Stimulated activated CD4-positive, alpha-beta T cell treated with anti-CD3 and anti-CD28 coated beads, Interleukin-15, amount 100 ng/mL, for 48 hours (primary cell): ENCODE results near the gene TMC7.
"Not testable (repeated sequence)": the region's sequence is repeated elsewhere in the genome, so short reads cannot be mapped to it uniquely, and the experiment has no call there.

ENCODE experiments used
- DNase-seq, 2 donors: peaks; one replicate each; pipeline ENCODE4 v3.0.0-alpha.2; 2020; ENCODE audit warnings: low read depth in 2 of 2

The TMC7 gene

GRCh38 chr16:18983565-18984434, at the start of gene TMC7:
Gene TMC7 (plus strand): TSS chr16:18983934. CDS start chr16:18984064, 130 bp downstream.
- peak; percentile 1 to 27 for DNase-seq

GRCh38 chr16:18936727-18937340, 46.9 kb upstream of the TMC7 start:
- no peak for DNase-seq

GRCh38 chr16:18937390-18937789, 46.3 kb upstream of the TMC7 start:
- no peak for DNase-seq

- DNase-seq, result no peak
These were observed 44.7 kb upstream of the TMC7 start for GRCh38 chr16:18938986-18939385.

GRCh38 chr16:18941471-18941870, 42.3 kb upstream of the TMC7 start:
- no peak for DNase-seq

DNA sequence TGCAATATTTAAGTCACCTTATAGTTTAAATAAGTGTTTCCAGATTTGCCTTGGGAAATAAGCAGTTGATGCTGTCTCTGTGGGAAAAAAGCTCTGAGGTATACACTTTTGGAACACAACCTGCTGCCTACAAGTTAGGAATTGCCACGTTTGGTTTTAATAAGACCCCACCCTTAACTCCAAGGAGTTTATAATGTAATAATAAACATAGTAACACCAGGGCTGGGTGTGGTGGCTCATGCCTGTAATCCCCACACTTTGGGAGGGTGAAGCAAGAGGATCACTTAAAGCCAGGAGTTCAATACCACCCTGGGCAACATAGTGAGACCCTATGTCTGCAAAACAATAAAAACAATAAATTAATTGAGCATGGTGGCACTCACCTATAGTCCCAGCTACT, 41.7 kb upstream of the TMC7 start:
- DNase-seq, result no peak

DNA sequence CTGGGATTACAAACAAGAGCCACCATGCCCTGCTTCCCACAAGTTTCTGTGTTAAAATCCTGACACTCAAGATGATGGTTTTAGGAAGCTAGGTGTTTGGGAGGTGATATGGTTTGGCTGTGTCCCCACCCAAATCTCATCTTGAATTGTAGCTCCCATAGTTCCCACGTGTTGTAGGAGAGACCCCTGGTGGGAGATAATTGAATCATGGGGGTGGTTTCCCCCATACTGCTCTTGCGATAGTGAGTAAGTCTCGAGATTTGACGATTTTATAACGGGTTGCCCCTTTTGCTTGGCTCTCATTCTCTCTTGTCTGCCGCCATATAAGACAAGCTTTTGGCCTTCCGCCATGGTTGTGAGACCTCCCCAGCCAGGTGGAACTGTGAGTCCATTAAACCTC, 40.3 kb upstream of the TMC7 start:
- DNase-seq, result no peak

- no peak for DNase-seq
These were observed 38.5 kb upstream of the TMC7 start for GRCh38 chr16:18945233-18945632.

DNA sequence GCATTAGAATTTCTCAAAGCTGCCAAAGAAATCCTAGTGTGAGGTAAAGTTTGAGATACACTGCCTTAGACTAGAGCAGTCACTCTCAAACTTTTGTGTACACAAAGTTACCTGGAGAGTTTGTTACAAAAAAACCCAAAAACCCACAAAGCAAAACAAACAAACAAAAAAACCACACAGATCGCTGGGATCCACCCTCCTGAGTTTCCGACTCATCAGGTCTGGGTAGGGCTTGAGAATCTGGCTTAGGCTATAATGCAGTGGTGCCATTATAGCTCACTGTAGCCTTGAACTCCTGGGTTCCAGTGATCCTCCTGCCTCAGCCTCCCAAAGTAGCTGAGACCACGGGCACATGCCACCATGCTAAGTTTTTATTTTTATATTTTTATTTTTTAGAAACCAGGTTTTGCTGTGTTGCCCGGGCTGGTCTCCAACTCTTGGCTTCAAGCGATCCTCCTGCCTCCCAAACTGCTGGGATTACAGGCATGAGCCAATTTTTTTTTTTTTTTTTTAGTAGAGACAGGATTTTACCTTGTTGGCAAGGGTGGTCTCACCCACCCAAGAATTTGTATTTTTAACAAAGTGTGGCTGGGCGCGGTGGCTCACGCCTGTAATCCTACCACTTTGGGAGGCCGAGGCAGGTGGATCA, 35.2 kb upstream of the TMC7 start:
- no peak for DNase-seq

DNA sequence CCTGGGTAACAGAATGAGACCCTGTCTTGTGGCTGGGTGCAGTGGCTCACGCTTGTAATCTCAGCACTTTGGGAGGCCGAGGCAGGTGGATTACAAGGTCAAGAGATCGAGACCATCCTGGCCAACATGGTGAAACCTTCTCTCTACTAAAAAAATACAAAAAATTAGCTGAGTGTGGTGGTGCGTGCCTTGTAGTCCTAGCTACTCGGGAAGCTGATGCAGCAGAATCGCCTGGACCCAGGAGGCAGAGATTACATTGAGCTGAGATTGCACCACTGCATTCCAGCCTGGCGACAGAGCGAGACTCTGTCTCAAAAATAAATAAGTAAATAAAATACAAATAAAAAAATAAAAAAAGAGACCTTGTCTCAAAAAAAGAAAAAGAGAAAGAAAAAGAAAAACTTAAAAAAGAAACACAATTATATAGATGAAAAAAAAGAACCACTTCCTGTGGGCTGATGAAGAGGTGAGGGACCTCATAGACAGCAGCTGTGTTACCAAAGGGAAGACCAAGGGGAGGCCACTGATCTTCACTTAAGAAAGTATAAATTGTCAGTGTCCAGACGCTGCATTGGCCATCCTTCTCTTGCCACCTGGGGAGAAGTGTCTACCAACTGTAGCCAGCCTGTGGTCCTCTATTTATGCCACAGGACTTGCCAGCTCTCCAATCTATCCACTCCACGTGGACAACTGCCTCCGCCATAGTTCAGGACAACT, 33.1 kb upstream of the TMC7 start:
- no peak for DNase-seq

GRCh38 chr16:18953547-18953946, 30.2 kb upstream of the TMC7 start:
- DNase-seq, result no peak

DNA sequence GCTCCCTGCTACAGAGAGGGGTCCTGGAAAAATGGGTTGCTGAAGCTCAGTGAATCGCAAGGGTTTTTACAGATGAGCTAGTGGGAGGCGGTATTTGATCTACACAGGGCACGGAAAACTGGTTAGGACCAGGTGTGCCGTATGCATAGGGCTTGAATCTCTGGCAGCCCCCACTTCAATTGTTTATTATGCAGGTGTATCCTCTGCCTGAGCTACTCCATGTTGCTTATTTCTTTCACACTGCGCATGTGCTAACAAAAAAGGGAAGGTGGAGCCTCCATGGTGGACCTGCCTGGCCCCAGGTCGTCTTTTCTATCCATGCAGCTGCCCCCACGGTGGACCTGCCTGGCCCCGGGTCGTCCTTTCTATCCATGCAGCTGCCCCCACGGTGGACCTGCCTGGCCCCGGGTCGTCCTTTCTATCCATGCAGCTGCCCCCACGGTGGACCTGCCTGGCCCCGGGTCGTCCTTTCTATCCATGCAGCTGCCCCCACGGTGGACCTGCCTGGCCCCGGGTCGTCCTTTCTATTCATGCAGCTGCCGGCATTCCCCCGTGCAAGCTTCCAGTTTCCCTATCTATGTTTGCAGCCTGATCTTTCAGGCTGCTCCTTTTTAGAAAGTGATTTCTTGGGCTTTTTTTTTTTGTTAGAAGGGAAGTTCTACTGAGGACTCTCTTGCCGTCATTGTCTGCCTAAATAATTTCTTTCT, 27.7 kb upstream of the TMC7 start:
- DNase-seq, result peak in 1 of 2 donors; percentile 20

GRCh38 chr16:18956658-18957241, 27.0 kb upstream of the TMC7 start:
- DNase-seq, result not testable (repeated sequence)

- DNase-seq, result no peak
These were observed 25.1 kb upstream of the TMC7 start for GRCh38 chr16:18958621-18959029.

- no peak for DNase-seq
These were observed 24.7 kb upstream of the TMC7 start for GRCh38 chr16:18959031-18959505.

DNA sequence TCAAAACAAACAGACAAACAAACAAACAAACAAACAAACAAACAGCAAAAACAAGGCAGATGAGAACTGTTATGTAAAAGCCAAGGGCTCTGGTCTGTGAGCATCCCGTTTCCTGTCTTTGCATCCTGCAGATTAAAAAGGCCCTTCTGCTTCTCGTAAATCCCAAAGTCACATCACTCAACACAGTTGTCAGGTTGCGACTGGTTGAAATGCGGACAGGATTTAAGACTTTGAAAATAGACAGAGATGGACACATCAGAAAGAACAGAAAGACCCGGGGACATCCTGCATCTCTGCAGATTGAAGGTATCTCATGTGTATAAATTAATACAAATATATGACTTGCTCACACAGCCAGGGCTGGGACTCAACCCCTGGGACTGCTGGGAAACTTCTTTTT, 18.2 kb upstream of the TMC7 start:
- no peak for DNase-seq

GRCh38 chr16:18966791-18967190, 16.9 kb upstream of the TMC7 start:
- no peak for DNase-seq

GRCh38 chr16:18969050-18969854, 14.5 kb upstream of the TMC7 start:
- peak; percentile 58 to 67 for DNase-seq

GRCh38 chr16:18969855-18970240, 13.9 kb upstream of the TMC7 start:
- no peak for DNase-seq

DNA sequence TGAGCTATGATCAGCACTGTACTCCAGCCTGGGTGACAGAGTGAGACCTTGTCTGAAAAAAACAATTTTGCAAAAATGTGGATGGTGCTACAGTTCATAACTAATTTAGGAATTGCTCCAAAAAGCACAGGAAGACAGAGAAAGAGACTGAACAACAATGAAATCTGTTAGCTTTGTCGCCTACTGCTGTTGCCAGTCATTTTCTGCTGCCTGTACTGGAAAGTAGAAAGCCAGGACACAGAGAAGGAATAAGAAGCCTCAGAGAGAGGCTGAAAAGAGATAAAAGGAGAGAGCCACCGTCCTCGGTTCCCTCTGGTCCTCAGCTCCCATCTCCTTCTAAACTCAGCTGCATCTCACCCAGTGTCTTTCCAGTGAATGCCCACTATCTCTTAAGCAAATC, 8.6 kb upstream of the TMC7 start:
- DNase-seq, result no peak
